ENCODE measurements around the gene RFC2.

RFC2 gene

DNA sequence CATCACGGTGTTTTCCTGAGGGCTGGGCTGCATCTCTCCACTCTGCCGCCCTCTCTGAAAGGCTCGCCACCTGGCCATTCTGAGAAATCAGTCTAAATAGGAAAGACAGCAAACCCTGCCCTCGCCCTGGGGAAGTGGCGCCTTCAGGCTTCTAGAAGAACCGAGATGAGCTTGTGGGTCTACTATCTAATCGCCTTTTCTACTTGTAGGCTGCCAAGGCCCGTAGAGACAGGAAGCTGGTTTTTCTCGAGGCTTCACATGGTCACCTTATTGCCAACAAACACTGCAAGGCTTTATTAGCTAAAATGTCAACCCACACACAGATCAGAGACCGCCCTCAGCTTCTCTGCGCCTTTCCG lies 23.0 kb downstream of the RFC2 start:
- H3K9me3 ChIP-seq (ENCODE audit: control insufficient read depth, low read length), result no peaks in the 10 kb centered on the region
- H3K4me3 ChIP-seq (ENCODE audit: low read depth, low read length), result no peak overlapping the region
- no peak overlapping the region for H3K27ac ChIP-seq
- TF ChIP-seq CTCF (IDR thresholded peaks at IDR 0.05), result no peak
- no peaks in the 10 kb centered on the region for H3K27me3 ChIP-seq (ENCODE audit: control insufficient read depth, insufficient read depth, low read length)
- H3K9ac ChIP-seq, result no peak overlapping the region
- H3K4me1 ChIP-seq, result no peaks in the 10 kb centered on the region
- H3K36me3 ChIP-seq (ENCODE audit: control insufficient read depth, insufficient read depth, low read length), result no peaks in the 10 kb centered on the region
- H2AFZ ChIP-seq, result no peak overlapping the region
- no peak overlapping the region for H3K4me2 ChIP-seq (ENCODE audit: low read length)
- no peaks in the 10 kb centered on the region for H3K79me2 ChIP-seq

DNA sequence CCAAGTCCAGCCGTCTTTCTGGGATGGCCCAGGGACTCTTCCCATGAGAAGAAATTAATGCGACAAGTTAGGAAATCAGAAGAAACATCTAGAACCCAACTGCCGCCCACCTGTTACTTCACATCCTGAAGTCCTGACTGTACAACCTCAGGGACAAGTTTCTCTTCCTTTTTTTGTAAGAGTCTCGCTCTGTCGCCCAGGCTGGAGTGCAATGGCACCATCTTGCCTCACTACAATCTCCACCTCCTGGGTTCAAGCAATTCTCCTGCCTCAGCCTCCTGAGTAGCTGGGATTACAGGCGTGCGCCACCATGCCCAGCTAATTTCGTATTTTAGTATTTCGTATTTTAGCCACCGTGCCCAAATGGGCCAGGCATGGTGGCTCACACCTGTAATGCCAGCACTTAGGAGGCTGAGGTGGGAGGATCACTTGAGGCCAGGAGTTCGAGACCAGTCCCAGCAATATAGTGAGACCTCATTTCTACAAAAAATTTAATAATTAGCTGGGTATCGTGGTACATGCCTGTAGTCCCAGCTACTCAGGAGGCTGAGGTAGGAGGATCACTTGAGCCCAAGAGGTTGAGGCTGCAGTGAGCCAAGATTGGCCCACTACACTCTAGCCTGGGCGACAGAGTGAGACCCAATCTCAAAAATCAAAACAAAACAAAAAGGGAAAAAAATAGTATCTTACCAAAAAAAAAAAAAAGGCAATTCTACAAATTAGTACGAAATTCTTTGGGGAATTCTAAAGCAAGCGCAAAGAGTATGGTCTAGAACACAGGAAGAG lies 23.6 kb downstream of the RFC2 start:
- no peak for TF ChIP-seq CTCF (IDR thresholded peaks at IDR 0.05)
- no peaks in the 10 kb centered on the region for H3K4me1 ChIP-seq
- no peak overlapping the region for H3K4me3 ChIP-seq (ENCODE audit: low read depth, low read length)

GRCh38 chr7:74228951-74229900 lies 25.0 kb downstream of the RFC2 start:
- Histone ChIP-seq H3K4me3 (ENCODE audit: low read depth, low read length) (no peak overlapping the region), H3K79me2 (no peaks in the 10 kb centered on the region), H3K9me3 (ENCODE audit: control insufficient read depth, low read length) (no peaks in the 10 kb centered on the region), H3K4me1 (no peaks in the 10 kb centered on the region), H3K36me3 (ENCODE audit: control insufficient read depth, insufficient read depth, low read length) (no peaks in the 10 kb centered on the region), H3K9ac (no peak overlapping the region), H3K4me2 (ENCODE audit: low read length) (no peak overlapping the region), H3K27me3 (ENCODE audit: control insufficient read depth, insufficient read depth, low read length) (no peaks in the 10 kb centered on the region), H2AFZ (no peak overlapping the region), H3K27ac (no peak overlapping the region)
- no peak for TF ChIP-seq CTCF (IDR thresholded peaks at IDR 0.05)

More for the DNA sequence above, 23.6 kb downstream of the RFC2 start:
- H3K79me2 ChIP-seq, result no peaks in the 10 kb centered on the region
- H3K27me3 ChIP-seq (ENCODE audit: control insufficient read depth, insufficient read depth, low read length), result no peaks in the 10 kb centered on the region
- H3K36me3 ChIP-seq (ENCODE audit: control insufficient read depth, insufficient read depth, low read length), result no peaks in the 10 kb centered on the region
- no peak overlapping the region for H3K9ac ChIP-seq
- no peak overlapping the region for H3K4me2 ChIP-seq (ENCODE audit: low read length)
- no peak overlapping the region for H3K27ac ChIP-seq
- H3K9me3 ChIP-seq (ENCODE audit: control insufficient read depth, low read length), result no peaks in the 10 kb centered on the region
- H2AFZ ChIP-seq, result no peak overlapping the region

DNA sequence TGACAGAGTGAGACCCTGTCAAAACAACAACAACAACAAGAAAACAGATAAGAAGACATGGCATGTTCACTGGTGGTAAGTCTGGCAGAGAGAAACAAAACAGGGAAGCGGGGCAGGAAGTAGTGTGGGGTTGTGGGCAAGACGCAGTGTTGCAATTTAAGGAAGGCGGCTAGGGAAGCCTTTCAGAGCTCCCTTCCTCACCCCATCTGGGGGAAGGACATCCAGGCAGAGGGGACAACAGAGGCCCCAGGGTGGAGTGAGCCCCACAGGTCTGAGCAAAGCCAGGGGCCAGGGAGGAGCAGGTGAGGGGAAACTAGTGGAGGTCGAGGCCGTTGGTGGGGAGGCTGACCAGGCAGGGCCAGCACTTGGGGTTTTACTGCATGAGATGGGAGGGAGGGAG lies 27.6 kb downstream of the RFC2 start:
- TF ChIP-seq CTCF (IDR thresholded peaks at IDR 0.05), result no peak
- Histone ChIP-seq H2AFZ (no peak overlapping the region), H3K4me1 (no peaks in the 10 kb centered on the region), H3K9me3 (ENCODE audit: control insufficient read depth, low read length) (no peaks in the 10 kb centered on the region), H3K27me3 (ENCODE audit: control insufficient read depth, insufficient read depth, low read length) (no peaks in the 10 kb centered on the region), H3K9ac (no peak overlapping the region), H3K79me2 (no peaks in the 10 kb centered on the region), H3K4me3 (ENCODE audit: low read depth, low read length) (no peak overlapping the region), H3K27ac (no peak overlapping the region), H3K4me2 (ENCODE audit: low read length) (no peak overlapping the region), H3K36me3 (ENCODE audit: control insufficient read depth, insufficient read depth, low read length) (no peaks in the 10 kb centered on the region)
